ENCODE measurements around the gene CTAG1B.
"Not testable (repeated sequence)": the region's sequence is repeated elsewhere in the genome, so short reads cannot be mapped to it uniquely, and the experiment has no call there.

DNA sequence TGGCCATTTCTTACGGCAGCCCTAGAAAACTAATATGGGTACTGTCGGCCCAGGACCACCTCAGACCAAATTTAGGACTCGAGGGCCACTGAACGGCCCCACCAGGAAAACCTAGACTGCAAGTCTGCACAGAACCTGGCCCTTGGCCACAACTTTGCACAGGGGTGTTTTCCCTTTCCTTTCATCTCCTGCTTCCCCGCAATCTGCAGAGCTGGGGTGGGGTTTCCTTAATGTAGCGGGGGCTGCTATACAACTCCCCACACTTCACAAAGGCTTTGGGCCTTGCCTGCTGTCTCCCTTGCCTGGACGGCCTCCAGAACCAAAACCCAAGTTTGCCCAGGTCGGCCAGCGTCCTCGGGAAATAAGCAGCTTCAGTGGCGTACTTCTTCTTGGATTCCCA is 11.9 kb upstream of the CTAG1B start:
- TF ChIP-seq, protein P1, sequence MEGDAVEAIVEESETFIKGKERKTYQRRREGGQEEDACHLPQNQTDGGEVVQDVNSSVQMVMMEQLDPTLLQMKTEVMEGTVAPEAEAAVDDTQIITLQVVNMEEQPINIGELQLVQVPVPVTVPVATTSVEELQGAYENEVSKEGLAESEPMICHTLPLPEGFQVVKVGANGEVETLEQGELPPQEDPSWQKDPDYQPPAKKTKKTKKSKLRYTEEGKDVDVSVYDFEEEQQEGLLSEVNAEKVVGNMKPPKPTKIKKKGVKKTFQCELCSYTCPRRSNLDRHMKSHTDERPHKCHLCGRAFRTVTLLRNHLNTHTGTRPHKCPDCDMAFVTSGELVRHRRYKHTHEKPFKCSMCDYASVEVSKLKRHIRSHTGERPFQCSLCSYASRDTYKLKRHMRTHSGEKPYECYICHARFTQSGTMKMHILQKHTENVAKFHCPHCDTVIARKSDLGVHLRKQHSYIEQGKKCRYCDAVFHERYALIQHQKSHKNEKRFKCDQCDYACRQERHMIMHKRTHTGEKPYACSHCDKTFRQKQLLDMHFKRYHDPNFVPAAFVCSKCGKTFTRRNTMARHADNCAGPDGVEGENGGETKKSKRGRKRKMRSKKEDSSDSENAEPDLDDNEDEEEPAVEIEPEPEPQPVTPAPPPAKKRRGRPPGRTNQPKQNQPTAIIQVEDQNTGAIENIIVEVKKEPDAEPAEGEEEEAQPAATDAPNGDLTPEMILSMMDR (IDR thresholded peaks at IDR 0.05) = not testable (repeated sequence)
- TF ChIP-seq REST (IDR thresholded peaks at IDR 0.05; ENCODE audit: insufficient read depth in 1 of 2, low read depth in 2 of 2, low read length in 1 of 2) = not testable (repeated sequence)
